ENCODE results near the gene GPC6. TPM values are rescaled to one million over a fixed set of nuclear protein-coding genes. Genes with fewer than 3 reads are reported as not detected.

Gene GPC6
- total and polyA plus RNA-seq, 2 donors (not counting 3 experiments of a cell fraction or from before 2014, with no cell fraction given): 0.01 TPM; not detected in 1

DNA sequence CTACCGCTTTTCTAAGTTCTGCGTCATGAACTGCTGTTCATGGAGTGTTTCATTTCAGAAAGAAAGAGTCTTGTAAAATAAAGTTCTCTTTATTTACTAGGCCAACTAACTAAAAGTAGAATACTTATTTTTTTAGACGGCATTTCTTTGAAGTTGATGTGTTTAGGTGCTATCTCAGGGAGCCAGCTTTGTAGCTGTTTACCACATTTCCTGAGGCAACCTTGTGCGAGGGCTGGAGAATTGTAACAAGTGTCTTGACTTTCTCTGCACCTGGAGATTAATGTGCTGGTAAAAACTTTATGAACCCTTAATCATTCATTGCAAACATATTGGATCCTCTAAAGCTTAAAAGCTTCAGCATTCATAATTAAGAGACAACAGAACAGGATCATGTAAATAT lies 229.3 kb downstream of the GPC6 start:
- H3K79me2 ChIP-seq (ENCODE audit: control insufficient read depth, insufficient read depth, low read length): no peaks in the 10 kb centered on the region
- no TSS peak for BruUV-seq (replicated peaks)

More for the DNA sequence above, 229.3 kb downstream of the GPC6 start:
- no peak overlapping the region for H3K27ac ChIP-seq (ENCODE audit: insufficient read depth, low read depth, low read length)
- ChIA-PET POLR2A (no interaction called here), CTCF (no interaction called here)
- DNase-seq (ENCODE audit: low read depth, low spot score) (no peak), FAIRE-seq (no peak)
- no peak overlapping the region for H3K4me3 ChIP-seq (replicated peaks in 1 of 3; ENCODE audit: insufficient read depth in 1 of 3, low read depth in 1 of 3, low read length in 3 of 3)
- H3K9me1 ChIP-seq (replicated peaks; ENCODE audit: control insufficient read depth, extremely low read depth, insufficient read depth, low read length): no peaks in the 10 kb centered on the region
- no peaks in the 10 kb centered on the region for H3K4me1 ChIP-seq (ENCODE audit: control insufficient read depth, extremely low read depth, insufficient read depth, low read length)
- no peaks in the 10 kb centered on the region for H3K36me3 ChIP-seq (ENCODE audit: control insufficient read depth in 2 of 2, extremely low read depth in 1 of 2, insufficient read depth in 2 of 2, low read length in 2 of 2)
- H4K20me1 ChIP-seq (replicated peaks; ENCODE audit: control insufficient read depth, extremely low read depth, insufficient read depth, low read length): no peaks in the 10 kb centered on the region
- H3K9me3 ChIP-seq (replicated peaks; ENCODE audit: control insufficient read depth, insufficient read depth, low read length): peaks cover 2% of the 10 kb centered on the region
- H3K4me2 ChIP-seq (ENCODE audit: insufficient read depth, low read length): no peak overlapping the region
- no peak overlapping the region for H2AFZ ChIP-seq (ENCODE audit: low read depth, low read length)
- intact Hi-C loops (cut with micrococcal nuclease): no loop called here
- dilution Hi-C loops (cut with MboI; ENCODE audit: extremely low pct_ligation_motif_present, low sequenced_read_pairs): no loop called here
- no peak for TF ChIP-seq MYC (IDR thresholded peaks at IDR 0.05; ENCODE audit: low read depth, low read length)
- no peak for TF ChIP-seq POLR2AphosphoS5 (IDR thresholded peaks at IDR 0.05; ENCODE audit: insufficient read depth, low read depth, low read length)
- no peak for TF ChIP-seq EZH2 (IDR thresholded peaks at IDR 0.05; ENCODE audit: borderline replicate concordance, low read depth, low read length, severe bottlenecking)
- TF ChIP-seq POLR2A (IDR thresholded peaks at IDR 0.05; ENCODE audit: low read depth, low read length): no peak
- no peak for TF ChIP-seq JUN (IDR thresholded peaks at IDR 0.05; ENCODE audit: borderline replicate concordance, insufficient read depth, insufficient read length, low read depth)
- no peak for TF ChIP-seq GATA2 (IDR thresholded peaks at IDR 0.05; ENCODE audit: insufficient read depth, insufficient read length, low read depth, low read length)
- TF ChIP-seq, protein P1, sequence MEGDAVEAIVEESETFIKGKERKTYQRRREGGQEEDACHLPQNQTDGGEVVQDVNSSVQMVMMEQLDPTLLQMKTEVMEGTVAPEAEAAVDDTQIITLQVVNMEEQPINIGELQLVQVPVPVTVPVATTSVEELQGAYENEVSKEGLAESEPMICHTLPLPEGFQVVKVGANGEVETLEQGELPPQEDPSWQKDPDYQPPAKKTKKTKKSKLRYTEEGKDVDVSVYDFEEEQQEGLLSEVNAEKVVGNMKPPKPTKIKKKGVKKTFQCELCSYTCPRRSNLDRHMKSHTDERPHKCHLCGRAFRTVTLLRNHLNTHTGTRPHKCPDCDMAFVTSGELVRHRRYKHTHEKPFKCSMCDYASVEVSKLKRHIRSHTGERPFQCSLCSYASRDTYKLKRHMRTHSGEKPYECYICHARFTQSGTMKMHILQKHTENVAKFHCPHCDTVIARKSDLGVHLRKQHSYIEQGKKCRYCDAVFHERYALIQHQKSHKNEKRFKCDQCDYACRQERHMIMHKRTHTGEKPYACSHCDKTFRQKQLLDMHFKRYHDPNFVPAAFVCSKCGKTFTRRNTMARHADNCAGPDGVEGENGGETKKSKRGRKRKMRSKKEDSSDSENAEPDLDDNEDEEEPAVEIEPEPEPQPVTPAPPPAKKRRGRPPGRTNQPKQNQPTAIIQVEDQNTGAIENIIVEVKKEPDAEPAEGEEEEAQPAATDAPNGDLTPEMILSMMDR (IDR thresholded peaks at IDR 0.05; ENCODE audit: extremely low read depth in 1 of 2, insufficient read depth in 1 of 2, low read depth in 1 of 2, low read length in 2 of 2): no peak
- no peak for TF ChIP-seq FOS (IDR thresholded peaks at IDR 0.05; ENCODE audit: borderline replicate concordance, insufficient read depth, low read length)
- TF ChIP-seq, protein P2, sequence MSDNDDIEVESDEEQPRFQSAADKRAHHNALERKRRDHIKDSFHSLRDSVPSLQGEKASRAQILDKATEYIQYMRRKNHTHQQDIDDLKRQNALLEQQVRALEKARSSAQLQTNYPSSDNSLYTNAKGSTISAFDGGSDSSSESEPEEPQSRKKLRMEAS (IDR thresholded peaks at IDR 0.05; ENCODE audit: insufficient read depth, insufficient read length): no peak
- H3K9ac ChIP-seq (replicated peaks; ENCODE audit: extremely low read depth, insufficient read depth, low read length): no peak overlapping the region
- H3K27me3 ChIP-seq (ENCODE audit: control insufficient read depth in 2 of 2, insufficient read depth in 2 of 2, low read length in 2 of 2): no peaks in the 10 kb centered on the region

Data from endothelial cell of umbilical vein (primary cell).